Measurements from ENCODE around the gene PIK3IP1. TPM values are rescaled to one million over a fixed set of nuclear protein-coding genes. Genes with fewer than 3 reads are reported as not detected.
A peak's percentile ranks its signal among the peaks of the same experiment; 100 is the strongest.

Gene PIK3IP1
- total RNA-seq, 1 donor from 2014 or later: 13.4 TPM

- peaks cover 68% of the 10 kb centered on the region for H3K36me3 Mint-ChIP-seq (ENCODE audit: low read depth, unreplicated experiment)
Observed at GRCh38 chr22:31262312-31263133, 29.8 kb downstream of the PIK3IP1 start.

GRCh38 chr22:31260474-31260856 is 31.8 kb downstream of the PIK3IP1 start:
- peak overlapping the region; percentile 34 for H3K4me3 Mint-ChIP-seq (ENCODE audit: unreplicated experiment)
- H3K27ac Mint-ChIP-seq (ENCODE audit: unreplicated experiment): no peak overlapping the region
- H3K27me3 Mint-ChIP-seq (ENCODE audit: unreplicated experiment): peaks cover 5% of the 10 kb centered on the region
- no peak for DNase-seq (ENCODE audit: low spot score)
- peaks cover 57% of the 10 kb centered on the region for H3K36me3 Mint-ChIP-seq (ENCODE audit: low read depth, unreplicated experiment)
- peaks cover 6% of the 10 kb centered on the region for H3K4me1 Mint-ChIP-seq (ENCODE audit: unreplicated experiment)
- H3K9me3 Mint-ChIP-seq (ENCODE audit: unreplicated experiment): no peaks in the 10 kb centered on the region
- TF ChIP-seq CTCF (IDR thresholded peaks at IDR 0.05; ENCODE audit: unreplicated experiment): no peak

More at GRCh38 chr22:31262312-31263133, 29.8 kb downstream of the PIK3IP1 start:
- Mint-ChIP-seq H3K4me3 (ENCODE audit: unreplicated experiment) (peak overlapping the region; percentile 68), H3K9me3 (ENCODE audit: unreplicated experiment) (no peaks in the 10 kb centered on the region), H3K27me3 (ENCODE audit: unreplicated experiment) (peaks cover 9% of the 10 kb centered on the region), H3K27ac (ENCODE audit: unreplicated experiment) (no peak overlapping the region), H3K4me1 (ENCODE audit: unreplicated experiment) (peaks cover 14% of the 10 kb centered on the region)
- no peak for TF ChIP-seq CTCF (IDR thresholded peaks at IDR 0.05; ENCODE audit: unreplicated experiment)
- DNase-seq (ENCODE audit: low spot score): no peak

GRCh38 chr22:31259798-31260473 is 32.4 kb downstream of the PIK3IP1 start:
- H3K9me3 Mint-ChIP-seq (ENCODE audit: unreplicated experiment): no peaks in the 10 kb centered on the region
- TF ChIP-seq CTCF (IDR thresholded peaks at IDR 0.05; ENCODE audit: unreplicated experiment): no peak
- peaks cover 6% of the 10 kb centered on the region for H3K4me1 Mint-ChIP-seq (ENCODE audit: unreplicated experiment)
- H3K36me3 Mint-ChIP-seq (ENCODE audit: low read depth, unreplicated experiment): peaks cover 62% of the 10 kb centered on the region
- no peak for DNase-seq (ENCODE audit: low spot score)
- no peak overlapping the region for H3K27ac Mint-ChIP-seq (ENCODE audit: unreplicated experiment)
- H3K27me3 Mint-ChIP-seq (ENCODE audit: unreplicated experiment): peaks cover 5% of the 10 kb centered on the region
- peak overlapping the region; percentile 34 for H3K4me3 Mint-ChIP-seq (ENCODE audit: unreplicated experiment)

- DNase-seq (ENCODE audit: low spot score): peak; percentile 33
- H3K4me1 Mint-ChIP-seq (ENCODE audit: unreplicated experiment): peaks cover 40% of the 10 kb centered on the region
- no peak for TF ChIP-seq CTCF (IDR thresholded peaks at IDR 0.05; ENCODE audit: unreplicated experiment)
- H3K36me3 Mint-ChIP-seq (ENCODE audit: low read depth, unreplicated experiment): peaks cover 36% of the 10 kb centered on the region
- peaks cover under 1% of the 10 kb centered on the region for H3K27me3 Mint-ChIP-seq (ENCODE audit: unreplicated experiment)
- no peak overlapping the region for H3K4me3 Mint-ChIP-seq (ENCODE audit: unreplicated experiment)
- peak overlapping the region; percentile 57 for H3K27ac Mint-ChIP-seq (ENCODE audit: unreplicated experiment)
- H3K9me3 Mint-ChIP-seq (ENCODE audit: unreplicated experiment): no peaks in the 10 kb centered on the region
Observed at GRCh38 chr22:31253949-31254348, 38.3 kb downstream of the PIK3IP1 start.

All from endothelial cell (in vitro differentiated cells).